ENCODE measurements around the gene PRUNE2.

Gene PRUNE2

DNA sequence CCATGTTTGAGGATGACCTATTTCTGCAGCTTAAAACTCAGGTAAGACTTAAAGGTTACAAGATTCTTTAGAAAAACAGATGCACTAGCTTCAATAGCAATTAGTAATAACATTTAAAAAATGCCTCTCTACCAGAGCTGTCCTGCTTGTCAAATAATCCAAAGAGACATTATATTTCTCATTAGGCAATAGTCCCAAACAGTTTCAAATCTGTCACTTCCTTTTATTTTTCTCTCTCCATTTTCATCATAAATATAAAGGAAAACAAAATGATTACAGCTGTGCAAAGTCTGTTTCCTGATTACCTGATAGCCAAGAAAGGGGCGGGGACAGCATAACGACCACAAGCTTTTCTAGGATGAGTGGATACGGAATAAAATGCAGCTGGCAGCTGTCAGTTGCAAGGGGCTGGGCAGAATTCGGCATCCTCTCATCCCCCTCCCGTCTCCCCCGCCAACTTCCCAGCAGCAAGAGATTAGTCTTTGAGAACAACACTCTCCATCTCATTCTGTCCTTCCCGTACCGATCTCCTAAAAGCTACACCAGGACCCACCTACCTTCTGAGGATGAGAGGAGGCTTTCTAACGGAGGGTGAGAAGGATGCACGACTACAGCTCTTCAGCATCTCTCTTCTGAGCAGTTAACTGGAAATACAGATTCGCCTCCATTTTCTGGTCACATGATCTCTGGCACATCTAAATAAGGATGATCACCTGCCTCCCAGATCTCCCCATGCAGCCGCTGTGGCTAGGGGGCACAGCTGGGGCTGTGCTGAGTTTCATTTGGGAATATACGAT, 214.2 kb downstream of the PRUNE2 start:
- no peak for DNase-seq

GRCh38 chr9:76690973-76691370, 214.9 kb downstream of the PRUNE2 start:
- DNase-seq: no peak

DNA sequence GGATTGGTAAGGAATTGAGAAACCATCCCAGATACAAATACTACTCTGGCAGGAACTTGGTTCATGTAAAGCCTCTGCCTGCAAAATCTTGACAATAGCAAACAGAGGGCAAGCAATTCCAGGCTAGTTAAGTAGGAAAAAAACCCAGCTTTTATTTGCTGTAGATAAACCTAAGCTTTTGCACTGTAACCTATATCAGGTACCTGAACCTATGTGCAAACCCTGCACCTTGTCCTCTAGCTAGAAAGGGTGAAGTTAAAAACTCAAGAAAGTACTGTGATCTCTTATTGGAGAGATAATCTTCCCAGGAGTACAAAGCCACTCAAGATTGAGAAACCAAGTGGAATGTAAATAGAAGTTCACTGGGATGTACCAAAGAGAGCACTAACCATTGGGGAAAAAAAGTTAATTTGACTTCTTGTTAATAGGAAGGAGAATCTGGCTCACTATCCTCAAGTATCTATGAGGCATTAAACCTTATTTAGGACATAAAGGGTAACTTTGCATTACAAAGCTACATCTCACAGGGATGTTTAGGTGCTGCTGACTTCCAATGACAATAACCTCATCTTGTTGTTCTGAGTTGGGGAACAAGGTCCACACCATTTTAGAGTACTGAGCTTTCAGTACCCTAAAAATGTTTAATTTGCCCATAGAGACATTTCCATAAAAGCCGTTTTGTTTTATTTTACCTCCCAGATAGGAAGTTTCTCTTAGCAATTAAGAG, 215.5 kb downstream of the PRUNE2 start:
- DNase-seq: no peak

DNA sequence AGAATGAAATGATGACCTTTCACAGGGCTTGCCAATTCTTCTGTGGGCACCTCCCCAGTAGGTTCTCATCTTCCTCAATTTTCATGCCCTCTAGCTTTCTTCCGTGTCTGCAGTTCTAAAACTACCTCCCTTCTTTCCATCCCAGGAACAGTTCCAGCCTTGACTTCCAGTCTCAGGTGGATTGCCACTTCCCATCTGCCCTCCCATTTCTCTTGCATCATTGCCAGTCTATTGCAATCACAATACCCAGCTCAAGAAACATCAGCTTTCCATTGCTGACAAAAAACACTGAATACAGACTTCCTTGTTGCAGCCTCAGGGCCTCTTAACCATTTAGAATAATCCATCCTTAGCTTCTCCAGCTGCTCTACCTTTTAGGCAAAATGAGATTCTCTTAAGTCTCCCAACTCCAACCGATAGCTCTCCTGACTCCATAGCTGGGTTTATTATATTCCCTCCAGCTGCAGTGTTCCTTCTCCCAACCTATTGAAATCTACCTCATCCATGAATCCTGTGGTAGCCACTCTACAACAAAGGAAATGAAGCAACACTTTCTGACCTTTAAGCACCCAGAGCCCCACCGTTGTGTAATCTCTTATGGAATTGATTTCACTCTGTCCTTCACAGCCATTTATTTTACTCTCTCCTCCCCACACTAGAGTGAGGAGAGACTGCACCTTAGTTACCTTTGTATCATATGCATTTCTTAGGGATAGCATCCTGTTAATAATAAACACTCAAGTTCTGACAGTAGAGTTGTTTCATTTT, 217.3 kb downstream of the PRUNE2 start:
- DNase-seq: no peak

GRCh38 chr9:76687861-76688391, 218.0 kb downstream of the PRUNE2 start:
- peak; percentile 65 for DNase-seq

GRCh38 chr9:76686756-76687155, 219.2 kb downstream of the PRUNE2 start:
- DNase-seq: no peak

DNA sequence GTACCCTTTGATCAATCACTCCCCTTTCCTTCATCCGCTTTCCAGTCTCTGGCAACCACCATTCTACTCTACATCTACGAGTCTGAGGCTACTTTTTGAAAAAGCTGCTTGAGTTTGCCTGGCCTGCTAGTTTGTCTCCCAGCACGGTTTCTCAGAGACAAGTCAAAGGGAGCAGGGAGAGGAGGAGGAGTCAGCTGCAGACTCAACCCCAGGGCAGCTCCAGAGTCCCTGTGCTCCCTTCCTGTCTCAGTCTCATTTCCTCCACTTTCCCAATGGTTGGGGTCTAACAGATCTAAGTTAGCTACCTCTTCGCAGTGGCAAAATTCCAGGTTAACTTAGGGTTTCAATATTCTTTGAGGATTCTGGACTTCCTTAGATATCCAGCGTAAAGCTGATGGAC, 221.7 kb downstream of the PRUNE2 start:
- no peak for DNase-seq

GRCh38 chr9:76681556-76681955, 224.4 kb downstream of the PRUNE2 start:
- no peak for DNase-seq

- no peak for DNase-seq
Measured at GRCh38 chr9:76680716-76681425, 225.0 kb downstream of the PRUNE2 start.

- DNase-seq: peak; percentile 77
Measured at GRCh38 chr9:76677481-76678055, 228.3 kb downstream of the PRUNE2 start.

DNA sequence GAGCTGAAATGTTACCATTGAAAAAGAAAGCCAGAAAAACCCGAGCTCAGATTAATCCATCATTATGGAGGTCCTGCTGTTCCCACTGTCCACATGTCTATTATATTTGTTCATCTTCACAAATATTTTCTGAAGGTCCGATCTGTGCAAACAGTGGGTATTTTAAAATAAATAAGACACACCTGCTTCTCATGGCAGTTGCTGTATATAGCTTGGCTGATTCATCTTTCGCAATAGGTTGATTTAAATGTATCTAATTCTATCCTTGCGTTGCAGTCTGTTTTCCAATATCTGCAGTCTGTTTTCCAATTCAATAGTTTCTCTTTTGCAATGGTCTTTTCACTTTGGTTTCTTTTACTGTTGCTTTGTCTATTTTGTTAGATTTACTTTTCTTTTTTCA, 229.1 kb downstream of the PRUNE2 start:
- DNase-seq: no peak

GRCh38 chr9:76667521-76667957, 238.4 kb downstream of the PRUNE2 start:
- DNase-seq: no peak

DNA sequence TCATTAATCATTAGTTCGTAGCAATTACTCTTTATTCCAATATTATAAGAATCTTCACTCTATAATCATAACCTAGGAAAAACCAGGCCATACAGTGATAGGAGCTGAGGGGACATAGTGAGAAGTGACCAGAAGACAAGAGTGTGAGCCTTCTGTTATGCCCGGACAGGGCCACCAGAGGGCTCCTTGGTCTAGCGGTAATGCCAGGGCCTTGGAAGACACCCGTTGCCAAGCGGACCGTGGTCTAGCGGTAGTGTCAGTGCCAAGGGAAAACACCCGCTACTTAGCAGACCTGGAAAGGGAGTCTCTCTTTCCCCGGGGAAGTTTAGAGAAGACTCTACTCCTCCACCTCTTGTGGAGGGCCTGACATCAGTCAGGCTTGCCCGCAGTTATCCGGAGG, 239.9 kb downstream of the PRUNE2 start:
- DNase-seq: peak; percentile 74

- DNase-seq: no peak
Measured at GRCh38 chr9:76665458-76665857, 240.5 kb downstream of the PRUNE2 start.

GRCh38 chr9:76664120-76664519, 241.8 kb downstream of the PRUNE2 start:
- DNase-seq: no peak

- DNase-seq: no peak
Measured at GRCh38 chr9:76662476-76663281, 243.2 kb downstream of the PRUNE2 start.

GRCh38 chr9:76658510-76659231, 247.2 kb downstream of the PRUNE2 start:
- DNase-seq: no peak

GRCh38 chr9:76657265-76657664, 248.6 kb downstream of the PRUNE2 start:
- no peak for DNase-seq

DNA sequence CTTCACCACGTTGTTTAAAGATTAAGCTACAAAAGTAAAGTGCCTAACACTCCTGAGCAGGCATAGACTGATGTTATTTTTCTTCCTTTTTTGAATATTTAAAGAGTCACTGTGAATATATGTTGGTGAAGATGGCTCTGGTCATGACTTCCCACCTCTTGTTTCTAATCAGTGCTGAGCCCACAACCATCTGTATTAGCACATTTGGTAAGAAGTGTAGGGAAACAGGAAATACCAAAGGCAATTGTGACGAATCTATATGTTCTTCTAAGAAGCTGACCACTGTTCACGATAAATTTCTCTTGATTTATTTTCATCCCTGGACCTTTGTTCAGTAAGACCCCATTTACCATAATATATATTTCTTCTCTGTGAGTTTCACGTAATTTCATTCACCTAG, 249.9 kb downstream of the PRUNE2 start:
- DNase-seq: no peak

GRCh38 chr9:76655121-76655541, 250.8 kb downstream of the PRUNE2 start:
- DNase-seq: no peak

GRCh38 chr9:76654575-76654974, 251.3 kb downstream of the PRUNE2 start:
- DNase-seq: no peak

Data from islet precursor cell (in vitro differentiated cells).